Mesenteric fat pad (tissue), 1 donor: ENCODE measurements around the gene CD200R1L. TPM values are rescaled to one million over a fixed set of nuclear protein-coding genes. Genes with fewer than 3 reads are reported as not detected.

Experiments used
- DNase-seq: peaks from one replicate; pipeline ENCODE4 v3.0.0-alpha.2; 2020; ENCODE audit warnings: low spot score
- total RNA-seq: library from RNA; stranded (reverse); fragmentation: NEBNext Ultra II Directional; extraction: Animal tissue kit (Norgen Biotek cat#: 25700); gene quantifications from one replicate; pipeline ENCODE4 v1.2.1, GENCODE V29; 2021
- donor health status: DM: yes; HTN: yes; CAD: no.

The CD200R1L gene
- total RNA-seq, 1 donor from 2014 or later: not detected

DNA sequence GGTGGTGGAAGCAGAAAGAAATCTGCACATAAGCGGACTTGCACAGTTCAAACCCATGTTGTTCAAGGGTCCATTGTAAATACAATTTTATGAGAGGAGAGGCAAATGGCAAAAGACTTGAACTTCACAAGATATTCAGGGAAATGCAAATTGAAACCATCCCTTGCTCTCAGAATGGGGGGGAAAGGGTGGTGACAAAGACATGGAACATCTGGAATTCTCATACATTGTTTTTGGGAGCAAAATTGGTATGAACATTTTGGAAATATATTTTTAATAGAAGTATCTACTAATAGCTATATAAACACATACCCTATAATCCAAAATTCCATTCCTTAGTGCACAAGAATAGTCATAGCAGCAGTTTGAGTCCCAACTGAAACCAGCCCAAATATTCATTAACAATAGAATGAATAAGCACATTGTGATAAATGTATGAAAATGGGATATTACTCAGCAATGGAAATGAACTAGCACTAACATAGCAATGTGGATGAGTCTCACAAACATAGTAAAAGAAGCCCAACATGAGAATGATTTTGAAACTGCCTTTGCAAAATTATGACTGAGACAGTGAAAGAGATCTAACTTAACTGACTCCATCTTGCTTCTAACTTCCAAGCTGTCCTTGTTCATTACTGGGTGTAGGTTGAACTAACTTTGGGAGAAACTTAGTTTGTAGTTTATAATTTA, 77.2 kb downstream of the CD200R1L start:
- DNase-seq: no peak

DNA sequence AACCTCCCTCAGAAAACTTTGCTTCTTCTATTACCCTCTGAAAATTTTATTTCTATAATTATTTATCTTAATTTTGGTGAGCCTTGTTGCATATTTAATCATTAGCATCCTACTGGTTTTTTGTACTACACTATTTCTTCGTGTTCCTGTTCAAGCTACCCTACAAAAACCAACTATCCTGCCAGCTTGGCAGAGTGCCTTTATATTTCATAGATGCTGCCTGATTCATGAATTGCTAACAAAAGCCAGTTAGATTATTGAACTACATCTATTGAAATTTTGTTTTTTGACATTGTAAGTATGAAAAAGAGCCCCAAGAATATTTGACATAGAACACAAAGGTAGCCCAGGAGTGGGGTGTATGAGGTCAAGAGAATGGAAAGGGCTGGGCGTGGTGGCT, 78.9 kb downstream of the CD200R1L start:
- no peak for DNase-seq

DNA sequence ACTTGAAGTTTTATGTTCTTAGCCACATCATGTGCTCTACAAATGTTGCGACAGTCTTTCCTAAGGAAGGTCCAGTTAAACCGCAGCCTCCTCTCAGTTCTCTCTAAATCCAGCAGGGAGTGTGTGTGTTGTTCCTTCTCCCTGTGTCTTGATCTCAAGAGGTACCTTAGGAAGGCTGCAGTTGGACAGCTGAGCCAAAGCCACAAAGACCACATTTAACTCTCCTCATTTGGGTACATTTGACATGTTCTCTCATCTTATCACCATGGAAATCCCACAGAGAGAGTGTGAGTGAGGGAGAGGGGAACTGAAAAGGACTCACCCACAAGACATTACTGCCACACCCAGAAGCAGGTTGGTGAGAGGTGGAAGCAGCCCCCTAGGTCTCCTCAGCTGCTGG, 79.5 kb downstream of the CD200R1L start:
- no peak for DNase-seq

Other genes with a start within 250 kb of the CD200R1L start
- 426 TPM for gene CCDC80, start 205.7 kb downstream of the CD200R1L start, total RNA-seq
- gene CD200R1, start 128.2 kb upstream of the CD200R1L start, total RNA-seq: 3.8 TPM
- gene GTPBP8, start 144.1 kb upstream of the CD200R1L start, total RNA-seq: 8.6 TPM